Endothelial cell of umbilical vein (primary cell): ENCODE data around the gene TM4SF18. TPM values are rescaled to one million over a fixed set of nuclear protein-coding genes. Genes with fewer than 3 reads are reported as not detected.

Experiments
- BruUV-seq: library from RNA; stranded (reverse); fragments of 400-500 nt; replicated peaks from 2 replicates; lab custom pipeline; 2021; lab: Mats Ljungman, UMichigan
- CTCF ChIA-PET: fragments of 300-600, 350-600 bp; sonication (Branson Sonifier 250); formaldehyde crosslinking; loops from one replicate; lab custom pipeline; 2021; ENCODE audit warnings: antibody characterized with exemption, inconsistent platforms; lab: Charles Lee
- POLR2A ChIA-PET: fragments of 300-600, 350-600 bp; sonication (Branson Sonifier 250); formaldehyde crosslinking; loops from one replicate; lab custom pipeline; 2021; ENCODE audit warnings: antibody characterized with exemption, inconsistent platforms; lab: Charles Lee
- DNase-seq: peaks from one replicate; pipeline ENCODE4 v3.0.0-alpha.2; 2011; ENCODE audit warnings: low read depth, low spot score
- FAIRE-seq: peaks from 2 replicates; lab custom pipeline; 2011; peaks lifted over from hg19 to GRCh38; lab: Jason Lieb, UNC
- H2AFZ ChIP-seq: 2 replicates; pipeline ENCODE4 v1.6.0; 2012; ENCODE audit warnings: low read depth, low read length, control low read depth, inconsistent platforms
- H3K27ac ChIP-seq: 2 replicates; pipeline ENCODE4 v1.5.1; 2011; ENCODE audit warnings: low read depth, mild to moderate bottlenecking, control low read depth, low read length, moderate library complexity; ENCODE audit not compliant: insufficient read depth
- H3K27me3 ChIP-seq, 2 experiments: 2 replicates each; pipeline versions ENCODE4 v1.6.0 to v1.6.1; 2011; ENCODE audit warnings: low read length in 2 of 2, mixed read lengths in 1 of 2; ENCODE audit not compliant: control insufficient read depth in 2 of 2, insufficient read depth in 2 of 2
- H3K36me3 ChIP-seq, 2 experiments: 2 replicates in 1 of 2; 3 replicates in 1 of 2; pipeline ENCODE4 v1.5.1; 2011; ENCODE audit warnings: low read length in 2 of 2, mild to moderate bottlenecking in 1 of 2, moderate library complexity in 1 of 2; ENCODE audit not compliant: control insufficient read depth in 2 of 2, insufficient read depth in 2 of 2; ENCODE audit errors: extremely low read depth in 1 of 2
- H3K4me1 ChIP-seq: 3 replicates; pipeline ENCODE4 v1.5.1; 2011; ENCODE audit warnings: mild to moderate bottlenecking, low read length; ENCODE audit not compliant: control insufficient read depth, insufficient read depth; ENCODE audit errors: extremely low read depth
- H3K4me2 ChIP-seq: 2 replicates; pipeline ENCODE4 v1.6.1; 2011; ENCODE audit warnings: low read length, control low read depth, mixed read lengths; ENCODE audit not compliant: insufficient read depth
- H3K4me3 ChIP-seq, 3 experiments: fragments of 200-600 bp in 1 of 3; sonication (generic), shearing (Covaris generic) in 1 of 3; replicated peaks in 1 of 3; 2 replicates each; pipeline ENCODE4 v1.5.1; 2011 to 2016; ENCODE audit warnings: control low read depth in 3 of 3, low read length in 3 of 3, mild to moderate bottlenecking in 2 of 3, inconsistent platforms in 1 of 3, low read depth in 1 of 3, moderate library complexity in 1 of 3; ENCODE audit not compliant: insufficient read depth in 1 of 3
- H3K79me2 ChIP-seq: 2 replicates; pipeline ENCODE4 v1.6.0; 2012; ENCODE audit warnings: low read length, inconsistent platforms; ENCODE audit not compliant: control insufficient read depth, insufficient read depth
- H3K9ac ChIP-seq: replicated peaks from 2 replicates; pipeline ENCODE3; 2011; ENCODE audit warnings: low read length, control low read depth; ENCODE audit not compliant: insufficient read depth; ENCODE audit errors: extremely low read depth
- H3K9me1 ChIP-seq: replicated peaks from 3 replicates; pipeline ENCODE4 v1.6.0; 2011; ENCODE audit warnings: mild to moderate bottlenecking, low read length; ENCODE audit not compliant: control insufficient read depth, insufficient read depth; ENCODE audit errors: extremely low read depth
- H3K9me3 ChIP-seq: replicated peaks from 2 replicates; pipeline ENCODE4 v1.5.1; 2012; ENCODE audit warnings: low read length, inconsistent platforms; ENCODE audit not compliant: control insufficient read depth, insufficient read depth
- H4K20me1 ChIP-seq: replicated peaks from 2 replicates; pipeline ENCODE3; 2011; ENCODE audit warnings: mild to moderate bottlenecking, low read length; ENCODE audit not compliant: control insufficient read depth, insufficient read depth; ENCODE audit errors: extremely low read depth
- EZH2 ChIP-seq: IDR thresholded peaks from 2 replicates; pipeline ENCODE4 v1.6.1; 2012; ENCODE audit warnings: borderline replicate concordance, low read depth, mild to moderate bottlenecking, moderate library complexity, low read length, inconsistent platforms; ENCODE audit not compliant: severe bottlenecking
- FOS ChIP-seq: IDR thresholded peaks from 2 replicates; pipeline ENCODE4 v1.6.1; 2011; ENCODE audit warnings: mild to moderate bottlenecking, low read length, moderate library complexity, borderline replicate concordance; ENCODE audit not compliant: insufficient read depth
- GATA2 ChIP-seq: IDR thresholded peaks from 2 replicates; pipeline ENCODE4 v1.7.0; 2011; ENCODE audit warnings: low read depth, mild to moderate bottlenecking, moderate library complexity, mixed read lengths, low read length; ENCODE audit not compliant: insufficient read length, insufficient read depth
- JUN ChIP-seq: IDR thresholded peaks from 2 replicates; pipeline ENCODE4 v1.6.1; 2011; ENCODE audit warnings: borderline replicate concordance, low read depth; ENCODE audit not compliant: insufficient read length, insufficient read depth
- MAX ChIP-seq: IDR thresholded peaks from 2 replicates; pipeline ENCODE4 v1.6.1; 2011; ENCODE audit not compliant: insufficient read depth, insufficient read length
- MYC ChIP-seq: IDR thresholded peaks from one replicate; pipeline ENCODE4 v1.6.1; 2011; ENCODE audit warnings: mild to moderate bottlenecking, low read depth, low read length
- POLR2A ChIP-seq: IDR thresholded peaks from 2 replicates; pipeline ENCODE4 v1.6.1; 2012; ENCODE audit warnings: low read depth, mild to moderate bottlenecking, control low read depth, low read length
- POLR2AphosphoS5 ChIP-seq: IDR thresholded peaks from 2 replicates; pipeline ENCODE4 v1.6.1; 2012; ENCODE audit warnings: low read depth, mild to moderate bottlenecking, control low read depth, low read length, moderate library complexity; ENCODE audit not compliant: insufficient read depth
- dilution Hi-C: fragments of 300-500 bp; cut with MboI; formaldehyde crosslinking; loops from one replicate; pipeline ENCODE4 v1.15.0; 2019; ENCODE audit warnings: low sequenced_read_pairs; ENCODE audit not compliant: extremely low pct_ligation_motif_present
- intact Hi-C: fragments of 100-400 bp; cut with micrococcal nuclease; formaldehyde crosslinking; loops from one replicate; pipeline ENCODE4 v1.10.0; 2022
- polyA plus RNA-seq, 4 experiments: library from polyadenylated mRNA; depleted of rRNA in 3 of 4; stranded (reverse) in 3 of 4; unstranded in 1 of 4; fragments of >200 nt; gene quantifications; 2 replicates each; pipeline versions ENCODE4 v1.2.1 to v1.2.3, GENCODE V29; 2011 to 2012; ENCODE audit warnings: missing spikeins in 1 of 4
- total RNA-seq: library from RNA; stranded (reverse); gene quantifications from 2 replicates; pipeline ENCODE4 v1.2.3, GENCODE V29; 2021

Gene TM4SF18
- total and polyA plus RNA-seq, 2 donors (not counting 3 experiments of a cell fraction or from before 2014, with no cell fraction given) = 158 to 163 TPM

DNA sequence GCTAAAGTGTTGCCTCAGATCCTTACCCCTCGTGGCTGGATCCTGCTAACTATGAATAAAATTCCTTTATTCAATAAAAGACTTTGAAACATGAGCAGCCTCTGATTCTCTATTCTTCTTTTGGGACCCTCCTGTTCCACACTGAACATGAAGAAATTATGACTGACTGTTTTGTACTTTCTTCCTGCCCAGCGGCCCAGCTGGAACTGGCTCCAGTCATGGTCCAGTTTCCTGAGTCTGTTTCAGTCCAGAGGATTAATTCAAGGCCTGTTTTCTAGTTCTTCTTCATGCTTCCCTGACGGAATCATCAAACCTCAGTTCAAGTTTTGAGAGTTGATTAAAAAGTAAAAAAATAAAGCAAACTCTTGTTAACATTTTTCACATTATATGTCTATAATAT, 59.2 kb downstream of the TM4SF18 start:
- intact Hi-C loops (loop anchor here (5.0 kb wide), 2 partner anchors 82 to 412 kb away; no protein-coding TSS in a partner anchor), dilution Hi-C loops (no loop called here)
- Histone ChIP-seq H3K9me3 (no peaks in the 10 kb centered on the region), H3K27ac (no peak overlapping the region), H3K79me2 (no peaks in the 10 kb centered on the region), H3K9me1 (no peaks in the 10 kb centered on the region), H3K27me3 (no peaks in the 10 kb centered on the region), H2AFZ (peak overlapping the region; percentile 50), H3K36me3 (no peaks in the 10 kb centered on the region), H4K20me1 (no peaks in the 10 kb centered on the region), H3K9ac (no peak overlapping the region), H3K4me1 (peaks cover 3% of the 10 kb centered on the region), H3K4me3 (no peak overlapping the region), H3K4me2 (no peak overlapping the region)
- FAIRE-seq (no peak), DNase-seq (peak; percentile 53)
- POLR2A ChIA-PET = no interaction called here
- no TSS peak for BruUV-seq
- CTCF ChIA-PET = interaction anchor here (1.2 to 6.4 kb wide), 7 partner anchors 41 to 320 kb away, joined by 3 to 105 read pairs (median 11); partner anchors contain the start of gene TM4SF18
- TF ChIP-seq FOS = no peak
- TF ChIP-seq MYC = no peak
- no peak for TF ChIP-seq MAX
- no peak for TF ChIP-seq JUN
- no peak for TF ChIP-seq POLR2AphosphoS5
- TF ChIP-seq EZH2 = no peak
- no peak for TF ChIP-seq GATA2
- TF ChIP-seq POLR2A = no peak
